Measurements from ENCODE around the gene SPECC1. TPM values are rescaled to one million over a fixed set of nuclear protein-coding genes. Genes with fewer than 3 reads are reported as not detected.

Gene SPECC1
- total RNA-seq, 1 experiment from 2014 or later: 103 TPM

- TF ChIP-seq FOXJ3 (CRISPR knock-in tag; IDR thresholded peaks at IDR 0.05; ENCODE audit: borderline replicate concordance) (no peak), ZNF425 (CRISPR knock-in tag; conservative IDR thresholded peaks at IDR 0.05) (no peak), ARID4B (CRISPR knock-in tag; IDR thresholded peaks at IDR 0.05; ENCODE audit: borderline replicate concordance) (no peak), JUN (CRISPR knock-in tag; IDR thresholded peaks at IDR 0.05) (no peak), MXD4 (CRISPR knock-in tag; IDR thresholded peaks at IDR 0.05; ENCODE audit: borderline replicate concordance) (no peak), ZNF219 (CRISPR knock-in tag; IDR thresholded peaks at IDR 0.05; ENCODE audit: borderline replicate concordance) (no peak)
- TF ChIP-seq, protein P1, sequence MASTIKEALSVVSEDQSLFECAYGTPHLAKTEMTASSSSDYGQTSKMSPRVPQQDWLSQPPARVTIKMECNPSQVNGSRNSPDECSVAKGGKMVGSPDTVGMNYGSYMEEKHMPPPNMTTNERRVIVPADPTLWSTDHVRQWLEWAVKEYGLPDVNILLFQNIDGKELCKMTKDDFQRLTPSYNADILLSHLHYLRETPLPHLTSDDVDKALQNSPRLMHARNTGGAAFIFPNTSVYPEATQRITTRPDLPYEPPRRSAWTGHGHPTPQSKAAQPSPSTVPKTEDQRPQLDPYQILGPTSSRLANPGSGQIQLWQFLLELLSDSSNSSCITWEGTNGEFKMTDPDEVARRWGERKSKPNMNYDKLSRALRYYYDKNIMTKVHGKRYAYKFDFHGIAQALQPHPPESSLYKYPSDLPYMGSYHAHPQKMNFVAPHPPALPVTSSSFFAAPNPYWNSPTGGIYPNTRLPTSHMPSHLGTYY (CRISPR knock-in tag; IDR thresholded peaks at IDR 0.05): no peak
- Mint-ChIP-seq H3K4me3 (no peak overlapping the region), H3K9me3 (peaks cover 6% of the 10 kb centered on the region), H3K27ac (0 out of 2 replicates have a peak overlapping the region, but pooled peaks have one; percentile 5), H3K36me3 (peaks cover 3% of the 10 kb centered on the region), H3K27me3 (ENCODE audit: low read depth) (no peaks in the 10 kb centered on the region), H3K4me1 (peaks cover 23% of the 10 kb centered on the region)
- no peak for DNase-seq (ENCODE audit: low spot score)
- peak; percentile 83 for ATAC-seq
- ChIA-PET CTCF (interaction anchor here (0.7 kb wide), 1 partner anchor 50 kb away, joined by 3 read pairs; no protein-coding TSS in a partner anchor), POLR2A (no interaction called here)
Observed at GRCh38 chr17:20143740-20144139, 134.6 kb downstream of the SPECC1 start.

- H3K36me3 Mint-ChIP-seq: peaks cover 3% of the 10 kb centered on the region
- CTCF ChIA-PET: interaction anchor here (1.2 kb wide), 1 partner anchor 137 kb away, joined by 3 read pairs; no protein-coding TSS in a partner anchor
- no peak for ATAC-seq
- no peak for TF ChIP-seq ZNF317 (CRISPR knock-in tag; IDR thresholded peaks at IDR 0.05; ENCODE audit: borderline replicate concordance, low read depth)
- no peak for TF ChIP-seq HMGA2 (CRISPR knock-in tag; IDR thresholded peaks at IDR 0.05)
- TF ChIP-seq NFATC4 (CRISPR knock-in tag; IDR thresholded peaks at IDR 0.05): no peak
- TF ChIP-seq, protein P1 (CRISPR knock-in tag; IDR thresholded peaks at IDR 0.05): no peak
- TF ChIP-seq TCF7 (CRISPR knock-in tag; IDR thresholded peaks at IDR 0.05; ENCODE audit: low read depth): no peak
- no peak for TF ChIP-seq MYBL2 (CRISPR knock-in tag; IDR thresholded peaks at IDR 0.05)
- TF ChIP-seq KAT7 (CRISPR knock-in tag; IDR thresholded peaks at IDR 0.05; ENCODE audit: borderline replicate concordance): no peak
- no peak for TF ChIP-seq E2F4 (CRISPR knock-in tag; IDR thresholded peaks at IDR 0.05; ENCODE audit: borderline replicate concordance, low read depth)
- no peak for TF ChIP-seq EMX1 (CRISPR knock-in tag; IDR thresholded peaks at IDR 0.05)
- TF ChIP-seq PRRX2 (CRISPR knock-in tag; IDR thresholded peaks at IDR 0.05): no peak
- TF ChIP-seq JAZF1 (CRISPR knock-in tag; IDR thresholded peaks at IDR 0.05): no peak
- H3K9me3 Mint-ChIP-seq: peaks cover 6% of the 10 kb centered on the region
- H3K4me3 Mint-ChIP-seq: no peak overlapping the region
- H3K4me1 Mint-ChIP-seq: peaks cover 19% of the 10 kb centered on the region
- H3K27me3 Mint-ChIP-seq (ENCODE audit: low read depth): no peaks in the 10 kb centered on the region
- H3K27ac Mint-ChIP-seq: no peak overlapping the region
- no peak for DNase-seq (ENCODE audit: low spot score)
- POLR2A ChIA-PET: no interaction called here
Observed at GRCh38 chr17:20145567-20145966, 136.4 kb downstream of the SPECC1 start.
